HFF-Myc (cell line): Measurements from ENCODE around the gene GJC1.

Experiments
- DNase-seq: peaks from one replicate; pipeline ENCODE4 v3.0.0-alpha.2; 2011; ENCODE audit warnings: low read depth; ENCODE audit errors: extremely low read depth
- H3K4me3 ChIP-seq: replicated peaks from 2 replicates; pipeline ENCODE4 v1.5.1; 2011; ENCODE audit warnings: low read depth, mild to moderate bottlenecking, control low read depth, low read length
- TF ChIP-seq, protein P1 (sequence below): IDR thresholded peaks from 2 replicates; pipeline ENCODE4 v1.5.1; 2012; ENCODE audit warnings: mild to moderate bottlenecking, low read depth, low read length, control low read depth; ENCODE audit errors: missing control alignments

GJC1 gene

DNA sequence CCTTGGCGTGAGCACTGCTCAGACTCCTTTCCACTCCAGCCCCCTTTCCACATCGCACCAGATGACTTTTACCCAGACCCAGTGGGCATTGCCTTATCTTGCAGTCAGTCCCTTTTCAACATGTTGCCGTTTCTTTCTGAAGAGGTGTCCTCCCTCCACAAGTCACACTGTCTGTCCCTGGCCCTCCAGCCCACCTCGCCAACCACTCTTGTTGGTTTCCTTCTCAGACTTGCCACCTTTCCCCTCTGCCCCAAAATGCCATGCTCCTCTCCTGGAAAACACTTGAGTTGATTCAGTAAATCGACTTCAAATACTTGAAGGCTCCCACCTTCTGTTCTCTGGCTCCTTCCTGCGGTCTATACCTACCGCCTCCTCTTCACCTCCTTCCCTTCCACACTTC is 78.8 kb downstream of the GJC1 start:
- DNase-seq, result no peak

DNA sequence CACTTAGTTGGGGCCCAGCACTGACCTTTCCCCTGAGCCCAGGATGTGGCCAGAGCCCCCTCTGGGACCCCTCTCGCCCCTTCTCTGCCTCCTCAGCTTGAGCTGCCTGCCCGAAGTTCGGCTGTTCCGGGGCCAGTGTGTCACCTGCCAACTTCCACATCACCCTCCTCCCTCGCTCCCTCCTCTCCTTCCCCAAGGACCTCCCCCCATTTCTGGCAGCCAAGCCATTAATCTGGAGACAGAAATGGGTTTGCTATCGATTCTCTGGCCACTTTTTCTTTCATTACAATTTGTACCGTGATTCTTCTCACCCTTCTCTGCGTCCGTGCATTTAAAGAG is 80.1 kb downstream of the GJC1 start:
- no peak for DNase-seq
- TF ChIP-seq, protein P1, sequence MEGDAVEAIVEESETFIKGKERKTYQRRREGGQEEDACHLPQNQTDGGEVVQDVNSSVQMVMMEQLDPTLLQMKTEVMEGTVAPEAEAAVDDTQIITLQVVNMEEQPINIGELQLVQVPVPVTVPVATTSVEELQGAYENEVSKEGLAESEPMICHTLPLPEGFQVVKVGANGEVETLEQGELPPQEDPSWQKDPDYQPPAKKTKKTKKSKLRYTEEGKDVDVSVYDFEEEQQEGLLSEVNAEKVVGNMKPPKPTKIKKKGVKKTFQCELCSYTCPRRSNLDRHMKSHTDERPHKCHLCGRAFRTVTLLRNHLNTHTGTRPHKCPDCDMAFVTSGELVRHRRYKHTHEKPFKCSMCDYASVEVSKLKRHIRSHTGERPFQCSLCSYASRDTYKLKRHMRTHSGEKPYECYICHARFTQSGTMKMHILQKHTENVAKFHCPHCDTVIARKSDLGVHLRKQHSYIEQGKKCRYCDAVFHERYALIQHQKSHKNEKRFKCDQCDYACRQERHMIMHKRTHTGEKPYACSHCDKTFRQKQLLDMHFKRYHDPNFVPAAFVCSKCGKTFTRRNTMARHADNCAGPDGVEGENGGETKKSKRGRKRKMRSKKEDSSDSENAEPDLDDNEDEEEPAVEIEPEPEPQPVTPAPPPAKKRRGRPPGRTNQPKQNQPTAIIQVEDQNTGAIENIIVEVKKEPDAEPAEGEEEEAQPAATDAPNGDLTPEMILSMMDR, result no peak
- no peak overlapping the region for H3K4me3 ChIP-seq

More for the DNA sequence above, 78.8 kb downstream of the GJC1 start:
- TF ChIP-seq, protein P1, result no peak
- no peak overlapping the region for H3K4me3 ChIP-seq

DNA sequence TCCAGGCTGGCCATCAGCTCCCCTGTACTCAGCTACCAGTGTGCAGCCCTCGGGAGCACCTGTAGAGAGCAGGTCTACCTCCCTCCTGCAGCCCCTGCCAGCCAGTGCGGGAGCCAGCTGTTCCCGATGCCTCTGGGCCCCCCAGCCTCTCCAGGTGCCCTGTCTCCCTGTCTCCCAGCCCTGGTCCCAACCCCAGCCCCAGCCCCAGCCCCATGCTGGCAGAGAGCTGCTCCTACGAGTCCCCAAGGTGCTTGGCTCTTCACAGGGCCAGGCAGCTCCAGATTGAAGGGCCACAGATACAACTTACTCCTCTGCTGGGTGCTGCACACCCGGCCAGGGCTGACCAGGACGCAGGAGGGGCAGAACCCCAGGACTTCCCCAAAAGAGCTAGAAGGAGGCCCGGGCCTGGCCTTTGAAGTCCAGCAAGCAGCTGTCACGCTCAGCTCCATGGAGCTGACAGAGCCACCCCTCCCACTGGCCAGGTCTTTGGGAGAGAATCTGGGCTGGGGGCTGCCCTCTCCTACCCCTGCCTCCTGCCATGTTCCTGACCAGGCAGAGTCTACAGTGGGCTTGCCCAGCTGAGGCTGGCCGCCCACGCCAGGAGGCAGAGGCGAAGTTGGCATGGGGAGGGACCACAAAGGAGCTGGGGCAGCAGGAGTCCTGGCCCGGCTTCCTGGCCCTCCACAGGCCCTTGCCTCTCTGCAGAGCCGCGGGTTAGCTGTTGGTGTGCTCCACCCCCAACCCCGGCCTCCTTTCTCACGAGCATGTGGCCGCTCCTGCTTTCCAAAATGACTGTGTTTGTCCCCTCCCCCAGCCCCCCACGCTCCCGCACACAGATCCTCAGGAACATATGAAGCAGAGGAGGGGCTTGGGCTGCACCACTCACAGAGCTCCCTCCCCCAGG is 80.8 kb downstream of the GJC1 start:
- no peak overlapping the region for H3K4me3 ChIP-seq
- no peak for DNase-seq
- TF ChIP-seq, protein P1, result no peak
